Endothelial cell (in vitro differentiated cells): ENCODE data around the gene TNFRSF4. TPM values are rescaled to one million over a fixed set of nuclear protein-coding genes. Genes with fewer than 3 reads are reported as not detected.
"Not testable (repeated sequence)": the region's sequence is repeated elsewhere in the genome, so short reads cannot be mapped to it uniquely, and the experiment has no call there.

ENCODE experiments used
- DNase-seq: peaks from one replicate; pipeline ENCODE4 v3.0.0; 2021; ENCODE audit warnings: low spot score
- H3K27ac Mint-ChIP-seq: one replicate; pipeline ENCODE4 v1.8.0; 2021; ENCODE audit warnings: mixed read lengths, inconsistent platforms; ENCODE audit not compliant: unreplicated experiment
- H3K27me3 Mint-ChIP-seq: one replicate; pipeline ENCODE4 v1.8.0; 2021; ENCODE audit warnings: mild to moderate bottlenecking, moderate library complexity, mixed read lengths, inconsistent platforms; ENCODE audit not compliant: unreplicated experiment
- H3K36me3 Mint-ChIP-seq: one replicate; pipeline ENCODE4 v1.8.0; 2021; ENCODE audit warnings: mild to moderate bottlenecking, low read depth, mixed read lengths, inconsistent platforms; ENCODE audit not compliant: unreplicated experiment
- H3K4me1 Mint-ChIP-seq: one replicate; pipeline ENCODE4 v1.8.0; 2021; ENCODE audit warnings: mild to moderate bottlenecking, mixed read lengths, inconsistent platforms; ENCODE audit not compliant: unreplicated experiment
- H3K4me3 Mint-ChIP-seq: one replicate; pipeline ENCODE4 v1.8.0; 2021; ENCODE audit warnings: mild to moderate bottlenecking, mixed read lengths, inconsistent platforms; ENCODE audit not compliant: unreplicated experiment
- H3K9me3 Mint-ChIP-seq: one replicate; pipeline ENCODE4 v1.8.0; 2021; ENCODE audit warnings: mixed read lengths, inconsistent platforms; ENCODE audit not compliant: unreplicated experiment
- CTCF ChIP-seq: fragments of 200-600 bp; sonication (generic); IDR thresholded peaks from one replicate; pipeline ENCODE4 v1.5.0; 2021; ENCODE audit warnings: antibody characterized with exemption; ENCODE audit not compliant: unreplicated experiment
- total RNA-seq: library from RNA; stranded (reverse); fragmentation: NEBNext Ultra II Directional; extraction: Animal tissue kit (Norgen Biotek cat#: 25700); gene quantifications from one replicate; pipeline ENCODE4 v1.2.1, GENCODE V29; 2021; ENCODE audit not compliant: unreplicated experiment

Gene TNFRSF4
- total RNA-seq, 1 donor from 2014 or later: 0.80 TPM

- Mint-ChIP-seq H3K4me3 (no peak overlapping the region), H3K4me1 (no peaks in the 10 kb centered on the region), H3K27me3 (peaks cover 2% of the 10 kb centered on the region), H3K9me3 (no peaks in the 10 kb centered on the region), H3K27ac (no peak overlapping the region), H3K36me3 (peaks cover 4% of the 10 kb centered on the region)
- peak; percentile 3 for DNase-seq
- no peak for TF ChIP-seq CTCF
These were observed 34.5 kb downstream of the TNFRSF4 start for GRCh38 chr1:1179346-1179982.

- Mint-ChIP-seq H3K36me3 (peaks cover 4% of the 10 kb centered on the region), H3K27ac (no peak overlapping the region), H3K27me3 (peaks cover 2% of the 10 kb centered on the region), H3K9me3 (no peaks in the 10 kb centered on the region), H3K4me1 (no peaks in the 10 kb centered on the region), H3K4me3 (no peak overlapping the region)
- TF ChIP-seq CTCF: no peak
- peak; percentile 3 for DNase-seq
These were observed 35.1 kb downstream of the TNFRSF4 start for GRCh38 chr1:1178794-1179331.

GRCh38 chr1:1177452-1178206 is 36.3 kb downstream of the TNFRSF4 start:
- Mint-ChIP-seq H3K4me1 (no peaks in the 10 kb centered on the region), H3K4me3 (no peak overlapping the region), H3K27ac (no peak overlapping the region), H3K36me3 (peaks cover 4% of the 10 kb centered on the region), H3K27me3 (peaks cover 2% of the 10 kb centered on the region), H3K9me3 (no peaks in the 10 kb centered on the region)
- no peak for TF ChIP-seq CTCF
- DNase-seq: no peak

GRCh38 chr1:1176931-1177330 is 37.0 kb downstream of the TNFRSF4 start:
- peaks cover 2% of the 10 kb centered on the region for H3K27me3 Mint-ChIP-seq
- peaks cover 4% of the 10 kb centered on the region for H3K36me3 Mint-ChIP-seq
- H3K27ac Mint-ChIP-seq: peak overlapping the region; percentile 4
- H3K9me3 Mint-ChIP-seq: no peaks in the 10 kb centered on the region
- H3K4me1 Mint-ChIP-seq: no peaks in the 10 kb centered on the region
- TF ChIP-seq CTCF: no peak
- no peak for DNase-seq
- peak overlapping the region; percentile 18 for H3K4me3 Mint-ChIP-seq

- not testable (repeated sequence) for H3K27me3 Mint-ChIP-seq, H3K9me3 Mint-ChIP-seq, H3K27ac Mint-ChIP-seq, H3K4me3 Mint-ChIP-seq, H3K4me1 Mint-ChIP-seq, H3K36me3 Mint-ChIP-seq
- peak; percentile 2 for DNase-seq
These were observed 37.7 kb downstream of the TNFRSF4 start for GRCh38 chr1:1176063-1176761.
